HG02840 (cell line): ENCODE data around the gene C7orf25.

ENCODE experiments used
- ATAC-seq: cut with Tn5 transposase; IDR thresholded peaks from one replicate; pipeline ENCODE4 v1.9.1; 2021; ENCODE audit warnings: mild to moderate bottlenecking, moderate library complexity, moderate number of reproducible peaks; ENCODE audit not compliant: unreplicated experiment, low FRiP score

The C7orf25 gene

DNA sequence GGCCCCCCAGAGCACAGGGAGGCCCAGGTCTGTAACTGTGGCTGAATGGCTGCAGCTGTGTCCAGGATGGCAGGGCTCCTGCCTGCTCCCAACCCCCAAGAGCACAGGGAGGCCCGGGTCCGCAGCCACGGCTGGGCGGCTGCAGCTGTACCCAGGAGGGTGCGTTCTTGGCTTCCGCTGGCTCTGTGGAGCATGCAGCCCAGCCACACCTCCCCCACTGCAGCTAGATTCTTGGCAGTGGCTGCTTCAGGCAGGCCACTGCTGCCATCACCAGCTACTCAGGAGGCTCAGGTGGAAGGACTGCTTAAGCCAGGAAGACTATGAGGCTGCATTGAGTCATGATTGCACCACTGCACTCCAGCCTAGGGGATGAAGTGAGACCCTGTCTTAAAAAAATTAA lies 27.9 kb downstream of the C7orf25 start:
- no peak for ATAC-seq

DNA sequence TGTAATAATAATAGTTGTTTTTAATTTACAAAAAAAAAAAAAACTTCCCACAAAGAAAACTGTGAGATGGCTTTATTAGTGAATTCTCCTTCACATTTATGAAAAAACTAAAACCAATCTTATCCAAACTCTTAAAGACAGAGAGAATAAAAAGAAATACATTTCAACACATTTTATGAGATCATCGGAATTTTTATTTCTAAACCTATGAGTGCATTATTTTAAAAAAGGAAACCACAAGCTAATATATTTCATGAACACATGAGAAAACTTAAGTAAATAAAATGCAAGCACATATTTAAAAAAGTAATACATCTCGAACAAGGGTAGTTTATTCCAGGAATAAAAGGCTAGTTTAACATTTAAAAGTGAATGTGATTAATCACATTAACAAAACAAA lies 31.5 kb downstream of the C7orf25 start:
- no peak for ATAC-seq

DNA sequence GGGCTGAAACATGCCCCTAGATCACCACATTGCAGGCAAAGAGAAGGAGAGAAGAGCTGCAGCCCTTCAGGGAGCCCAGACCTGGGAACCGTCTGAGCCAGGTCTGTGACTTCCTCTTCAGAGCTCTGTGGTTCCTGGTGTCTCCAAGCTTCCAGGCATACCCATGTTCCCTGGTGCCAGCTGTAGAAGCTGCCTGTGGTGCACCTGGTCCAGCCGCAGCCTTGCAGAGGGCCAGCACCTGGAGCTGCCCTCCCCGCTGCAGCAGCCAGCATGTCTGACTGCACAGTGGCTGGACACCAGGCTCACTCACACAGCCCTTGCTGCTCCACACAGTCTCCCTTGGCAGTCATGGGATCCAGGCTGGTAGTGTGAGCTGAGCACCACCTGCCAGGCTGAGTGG lies 33.6 kb downstream of the C7orf25 start:
- ATAC-seq: no peak

DNA sequence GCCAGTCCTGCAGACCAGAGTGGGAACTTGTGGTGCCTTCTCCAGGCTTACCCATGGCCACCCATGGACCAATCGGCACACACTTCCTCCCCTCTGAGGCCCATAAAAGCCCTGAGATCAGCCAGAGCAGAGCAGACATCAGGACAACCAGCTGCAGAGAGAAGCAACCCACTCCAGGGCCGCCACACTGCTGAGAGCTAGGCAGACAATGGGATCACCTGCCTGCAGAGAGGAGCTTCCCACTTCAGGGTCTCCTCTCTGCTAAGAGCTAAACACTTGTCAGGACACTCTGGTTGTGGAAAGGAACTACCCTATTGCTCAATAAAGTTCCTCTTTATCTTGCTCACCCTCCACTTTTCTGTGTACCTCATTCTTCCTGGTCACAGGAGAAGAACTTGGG lies 34.0 kb downstream of the C7orf25 start:
- no peak for ATAC-seq

DNA sequence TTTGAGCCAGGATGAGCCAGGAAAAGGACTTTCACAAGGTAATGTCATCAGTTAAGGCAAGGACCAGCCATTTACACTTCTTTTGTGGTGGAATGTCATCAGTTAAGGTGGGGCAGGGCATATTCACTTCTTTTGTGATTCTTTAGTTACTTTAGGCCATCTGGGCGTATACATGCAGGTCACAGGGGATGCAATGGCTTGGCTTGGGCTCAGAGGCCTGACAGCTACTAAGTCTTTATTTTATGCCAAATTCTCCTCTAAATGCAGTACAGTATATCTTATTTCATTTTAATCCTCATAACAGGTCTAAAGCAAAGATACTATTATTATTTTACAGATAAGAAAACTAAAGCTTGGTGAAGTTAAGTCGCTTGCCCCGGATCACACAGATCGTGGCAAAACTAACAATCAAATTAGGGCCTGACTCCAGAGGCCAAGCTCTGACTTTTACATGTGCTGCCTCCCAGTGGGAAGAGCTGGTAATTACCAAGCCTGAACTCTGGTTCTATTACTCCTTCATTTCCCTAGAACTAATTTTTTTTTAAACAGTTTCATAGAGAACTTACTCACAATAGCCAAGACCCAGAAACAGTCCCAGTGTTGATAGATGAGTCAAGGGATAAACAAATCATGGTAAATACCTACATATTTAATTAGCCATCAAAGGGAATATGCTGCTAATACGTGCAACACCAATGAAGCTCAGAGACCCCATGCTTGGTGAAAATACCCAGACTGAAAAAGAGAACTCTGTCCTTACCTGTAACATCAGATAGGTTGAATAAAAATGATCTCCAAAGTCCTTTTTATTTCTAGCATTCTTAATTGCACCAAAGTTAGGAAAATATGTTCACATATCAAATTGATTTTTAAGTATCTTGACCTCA lies 35.4 kb downstream of the C7orf25 start:
- ATAC-seq: no peak

DNA sequence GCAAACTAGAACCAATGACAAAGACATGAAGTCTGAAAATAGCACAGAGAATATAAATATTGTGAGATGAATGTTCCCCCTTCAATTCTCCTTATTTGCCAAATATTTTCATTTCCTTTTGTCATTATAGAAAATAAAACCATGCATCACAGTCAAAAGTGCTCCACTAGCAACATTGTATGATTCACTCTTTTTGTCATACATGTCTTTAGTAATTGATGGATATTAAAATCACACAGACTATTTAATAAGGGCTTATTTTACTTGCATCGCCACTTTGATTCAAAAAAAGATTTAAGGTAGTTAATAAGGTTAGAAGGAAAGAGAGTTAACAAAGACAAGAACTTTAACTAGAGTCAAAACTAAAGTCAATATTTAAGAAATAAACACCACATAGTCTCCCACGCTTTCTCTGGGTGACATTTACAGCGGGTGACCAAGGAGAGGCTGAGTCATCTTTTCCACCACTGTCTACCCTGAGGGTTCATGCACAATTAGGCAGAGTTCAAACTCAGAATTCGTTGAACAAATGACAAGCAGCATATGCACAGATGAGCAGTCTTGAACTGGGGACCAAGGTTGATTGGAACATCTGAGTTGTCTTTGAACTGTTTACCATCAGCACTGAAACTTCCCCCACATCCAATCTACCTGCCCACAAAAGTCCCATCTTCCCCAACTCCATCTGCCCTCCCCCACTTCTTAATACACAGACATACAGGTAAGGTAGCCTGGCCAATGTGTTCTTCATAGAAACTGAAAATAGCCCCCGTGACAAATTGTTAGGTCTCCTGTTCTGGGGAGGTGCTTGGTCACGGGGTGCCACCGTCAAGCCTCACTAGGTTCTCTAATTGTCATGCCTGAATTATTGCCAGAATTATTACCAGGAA lies 42.5 kb downstream of the C7orf25 start:
- ATAC-seq: peak; percentile 99

DNA sequence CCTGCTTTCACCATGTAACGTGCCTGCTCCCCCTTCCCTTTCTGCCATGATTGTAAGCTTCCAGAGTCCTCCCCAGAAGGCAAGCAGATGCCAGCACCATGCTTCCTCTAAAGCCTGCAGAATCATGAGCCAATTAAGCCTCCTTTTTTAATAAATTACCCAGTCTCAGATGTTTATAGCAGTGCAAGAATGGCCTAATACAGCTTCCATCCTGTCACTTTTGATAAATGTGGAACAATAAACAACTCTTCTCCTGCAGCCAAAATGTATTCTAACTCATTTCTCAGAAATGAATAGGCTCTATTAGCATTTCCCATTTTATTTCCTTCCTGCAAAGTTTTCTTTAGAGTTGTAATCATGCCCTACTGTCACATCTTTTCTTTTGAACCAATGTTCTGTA lies 43.4 kb downstream of the C7orf25 start:
- ATAC-seq: no peak
